ENCODE results near the gene ANO7.

DNA sequence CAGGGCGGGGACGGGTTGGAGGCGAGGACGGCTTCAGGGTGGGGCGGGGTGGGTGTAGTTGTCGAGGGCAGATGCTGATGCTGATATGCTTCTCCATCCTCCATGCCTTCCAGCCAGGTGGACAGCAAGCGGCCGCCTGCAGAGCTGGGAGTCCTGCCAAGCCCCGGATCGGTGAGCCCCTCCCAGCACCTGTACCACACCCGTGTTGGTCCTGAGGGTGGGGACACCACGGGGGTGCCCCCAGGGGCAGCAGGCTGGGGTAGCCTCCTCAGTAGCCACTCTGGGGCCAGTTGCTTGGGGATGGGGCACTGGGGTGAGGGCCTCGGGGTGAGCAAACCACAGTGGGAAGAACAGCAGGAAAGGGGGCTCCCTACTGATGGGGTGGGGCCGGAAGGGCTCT, 2.6 kb downstream of the ANO7 start:
- TF ChIP-seq, protein P1, sequence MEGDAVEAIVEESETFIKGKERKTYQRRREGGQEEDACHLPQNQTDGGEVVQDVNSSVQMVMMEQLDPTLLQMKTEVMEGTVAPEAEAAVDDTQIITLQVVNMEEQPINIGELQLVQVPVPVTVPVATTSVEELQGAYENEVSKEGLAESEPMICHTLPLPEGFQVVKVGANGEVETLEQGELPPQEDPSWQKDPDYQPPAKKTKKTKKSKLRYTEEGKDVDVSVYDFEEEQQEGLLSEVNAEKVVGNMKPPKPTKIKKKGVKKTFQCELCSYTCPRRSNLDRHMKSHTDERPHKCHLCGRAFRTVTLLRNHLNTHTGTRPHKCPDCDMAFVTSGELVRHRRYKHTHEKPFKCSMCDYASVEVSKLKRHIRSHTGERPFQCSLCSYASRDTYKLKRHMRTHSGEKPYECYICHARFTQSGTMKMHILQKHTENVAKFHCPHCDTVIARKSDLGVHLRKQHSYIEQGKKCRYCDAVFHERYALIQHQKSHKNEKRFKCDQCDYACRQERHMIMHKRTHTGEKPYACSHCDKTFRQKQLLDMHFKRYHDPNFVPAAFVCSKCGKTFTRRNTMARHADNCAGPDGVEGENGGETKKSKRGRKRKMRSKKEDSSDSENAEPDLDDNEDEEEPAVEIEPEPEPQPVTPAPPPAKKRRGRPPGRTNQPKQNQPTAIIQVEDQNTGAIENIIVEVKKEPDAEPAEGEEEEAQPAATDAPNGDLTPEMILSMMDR (IDR thresholded peaks at IDR 0.05): no peak
- TF ChIP-seq POLR2AphosphoS5 (IDR thresholded peaks at IDR 0.05; ENCODE audit: low read depth, low read length): no peak
- no peak for TF ChIP-seq REST (IDR thresholded peaks at IDR 0.05; ENCODE audit: insufficient read depth in 1 of 2, low read depth in 2 of 2, low read length in 1 of 2)
- TF ChIP-seq TCF7L2 (IDR thresholded peaks at IDR 0.05; ENCODE audit: low read depth, low read length): no peak
- TF ChIP-seq SIN3A (IDR thresholded peaks at IDR 0.05; ENCODE audit: borderline replicate concordance, insufficient read depth, low read depth, low read length): no peak
